Measurements from ENCODE around the gene NSUN2.

The NSUN2 gene

DNA sequence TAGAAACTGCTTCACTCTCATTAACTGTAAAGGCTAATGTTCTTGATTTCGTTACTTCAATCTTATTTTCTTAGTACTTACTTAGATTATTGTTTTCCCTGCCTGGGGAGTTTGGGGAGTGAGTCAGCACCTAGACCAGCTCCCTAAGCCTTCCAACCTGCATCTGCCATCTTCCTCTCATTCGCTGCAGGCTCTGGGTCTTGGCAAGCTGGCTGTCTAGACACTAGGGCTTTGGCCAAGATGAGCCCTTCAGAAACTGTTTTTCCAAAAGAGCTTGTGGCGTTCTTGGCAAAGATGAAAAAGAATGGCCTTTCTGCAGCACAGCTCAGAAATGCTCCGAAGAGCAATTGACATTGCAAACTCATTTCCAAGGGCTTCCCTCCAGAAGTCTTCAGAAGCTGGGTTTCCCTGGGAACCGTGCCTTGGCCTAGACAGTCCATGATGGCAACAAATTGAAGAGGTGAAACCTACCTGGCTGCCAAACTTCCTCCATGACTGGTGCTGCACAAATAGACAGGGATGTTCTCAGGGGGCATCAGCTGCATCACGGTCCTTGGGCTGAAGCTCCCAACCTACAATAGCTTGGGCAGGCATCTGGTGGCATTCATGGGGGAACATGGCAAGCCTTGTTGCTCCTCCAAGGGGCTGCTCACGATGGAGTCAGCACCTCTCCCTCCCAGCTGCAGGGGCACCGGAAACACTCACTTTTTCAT, 76.6 kb downstream of the NSUN2 start:
- H3K4me3 ChIP-seq (ENCODE audit: low read length) = no peak overlapping the region
- DNase-seq (ENCODE audit: low read depth) = no peak
- TF ChIP-seq, protein P1, sequence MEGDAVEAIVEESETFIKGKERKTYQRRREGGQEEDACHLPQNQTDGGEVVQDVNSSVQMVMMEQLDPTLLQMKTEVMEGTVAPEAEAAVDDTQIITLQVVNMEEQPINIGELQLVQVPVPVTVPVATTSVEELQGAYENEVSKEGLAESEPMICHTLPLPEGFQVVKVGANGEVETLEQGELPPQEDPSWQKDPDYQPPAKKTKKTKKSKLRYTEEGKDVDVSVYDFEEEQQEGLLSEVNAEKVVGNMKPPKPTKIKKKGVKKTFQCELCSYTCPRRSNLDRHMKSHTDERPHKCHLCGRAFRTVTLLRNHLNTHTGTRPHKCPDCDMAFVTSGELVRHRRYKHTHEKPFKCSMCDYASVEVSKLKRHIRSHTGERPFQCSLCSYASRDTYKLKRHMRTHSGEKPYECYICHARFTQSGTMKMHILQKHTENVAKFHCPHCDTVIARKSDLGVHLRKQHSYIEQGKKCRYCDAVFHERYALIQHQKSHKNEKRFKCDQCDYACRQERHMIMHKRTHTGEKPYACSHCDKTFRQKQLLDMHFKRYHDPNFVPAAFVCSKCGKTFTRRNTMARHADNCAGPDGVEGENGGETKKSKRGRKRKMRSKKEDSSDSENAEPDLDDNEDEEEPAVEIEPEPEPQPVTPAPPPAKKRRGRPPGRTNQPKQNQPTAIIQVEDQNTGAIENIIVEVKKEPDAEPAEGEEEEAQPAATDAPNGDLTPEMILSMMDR (IDR thresholded peaks at IDR 0.05; ENCODE audit: insufficient read depth, low read depth, low read length, missing control alignments) = no peak

DNA sequence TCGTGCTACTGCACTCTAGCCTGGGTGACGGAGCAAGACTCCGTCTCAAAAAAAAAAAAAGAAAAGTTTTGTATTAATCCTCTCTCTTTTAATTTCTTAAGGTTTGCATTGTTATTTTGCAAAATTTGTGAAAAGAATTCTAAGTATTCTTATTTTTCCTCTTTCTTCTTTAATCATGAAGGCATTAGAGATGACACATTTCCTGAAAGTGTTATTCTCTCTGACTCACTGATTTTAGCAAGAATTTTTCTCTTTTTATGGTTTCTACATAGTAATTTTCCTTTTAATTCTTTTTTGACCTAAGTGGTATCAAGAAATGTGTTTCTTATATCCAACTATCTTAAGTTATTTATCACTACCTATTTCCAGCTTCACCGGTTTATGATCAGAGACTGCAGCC, 78.0 kb downstream of the NSUN2 start:
- DNase-seq (ENCODE audit: low read depth) = no peak
- TF ChIP-seq, protein P1 (IDR thresholded peaks at IDR 0.05; ENCODE audit: insufficient read depth, low read depth, low read length, missing control alignments) = no peak

DNA sequence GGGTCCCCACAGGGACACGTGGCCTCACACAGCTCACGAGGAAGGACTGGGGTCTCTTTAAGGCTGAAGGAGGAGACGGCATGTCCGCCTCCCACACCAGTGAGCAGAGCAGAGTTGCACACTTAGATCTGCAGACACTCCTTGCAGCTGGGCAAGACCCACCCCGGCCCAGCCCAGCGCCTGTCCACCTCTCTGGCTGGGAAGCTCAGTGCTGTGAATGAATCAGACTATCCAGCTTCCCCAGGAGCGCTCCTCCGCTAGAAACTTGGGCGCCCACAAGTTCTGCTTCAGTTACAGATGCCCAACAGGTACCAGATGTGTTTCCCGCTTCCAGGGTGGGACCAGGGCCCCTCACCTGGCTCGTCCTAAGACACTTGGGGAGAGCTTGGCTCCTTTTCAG, 78.9 kb downstream of the NSUN2 start:
- no peak overlapping the region for H3K4me3 ChIP-seq (ENCODE audit: low read length)
- DNase-seq (ENCODE audit: low read depth) = no peak
- TF ChIP-seq, protein P1 (IDR thresholded peaks at IDR 0.05; ENCODE audit: insufficient read depth, low read depth, low read length, missing control alignments) = no peak

More for the DNA sequence above, 78.0 kb downstream of the NSUN2 start:
- no peak overlapping the region for H3K4me3 ChIP-seq (ENCODE audit: low read length)

DNA sequence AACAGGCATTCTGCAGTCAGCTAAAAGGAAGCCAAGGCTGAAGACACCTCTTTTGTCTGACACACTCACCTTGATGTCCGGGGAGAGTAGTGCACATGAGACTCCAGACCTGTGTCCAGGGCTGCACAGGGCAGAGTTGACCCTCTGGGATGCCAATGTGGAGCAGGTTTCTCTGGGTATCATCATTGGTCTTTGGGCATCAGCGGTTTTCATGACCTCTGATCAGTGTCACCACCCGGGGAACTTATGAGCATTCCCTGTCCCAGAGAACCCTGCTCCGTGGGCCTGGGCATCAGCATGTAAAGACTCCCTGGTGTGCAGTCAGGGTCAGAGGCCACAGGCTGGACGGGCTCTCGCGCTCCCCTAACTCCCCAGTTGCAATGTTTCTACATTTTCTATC, 80.2 kb downstream of the NSUN2 start:
- DNase-seq (ENCODE audit: low read depth) = no peak
- TF ChIP-seq, protein P1 (IDR thresholded peaks at IDR 0.05; ENCODE audit: insufficient read depth, low read depth, low read length, missing control alignments) = no peak
- H3K4me3 ChIP-seq (ENCODE audit: low read length) = no peak overlapping the region

DNA sequence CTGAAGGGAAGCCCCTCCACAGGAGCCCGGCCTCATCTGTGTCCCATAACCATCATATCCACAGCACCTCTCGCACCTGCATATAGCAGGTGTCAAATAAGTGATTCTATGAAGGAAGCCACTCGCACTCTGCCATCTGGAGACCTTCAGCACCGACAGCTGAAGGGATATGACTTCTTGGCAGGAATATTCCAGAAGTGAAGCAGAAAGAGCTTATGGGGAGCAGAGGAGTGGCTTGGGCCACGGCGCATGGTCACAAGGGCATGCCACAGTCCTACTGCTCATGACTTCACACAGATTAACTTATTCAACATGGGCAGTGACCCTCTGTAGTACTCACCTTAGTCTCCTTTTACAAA, 80.9 kb downstream of the NSUN2 start:
- no peak for DNase-seq (ENCODE audit: low read depth)
- H3K4me3 ChIP-seq (ENCODE audit: low read length) = no peak overlapping the region
- TF ChIP-seq, protein P1 (IDR thresholded peaks at IDR 0.05; ENCODE audit: insufficient read depth, low read depth, low read length, missing control alignments) = no peak

DNA sequence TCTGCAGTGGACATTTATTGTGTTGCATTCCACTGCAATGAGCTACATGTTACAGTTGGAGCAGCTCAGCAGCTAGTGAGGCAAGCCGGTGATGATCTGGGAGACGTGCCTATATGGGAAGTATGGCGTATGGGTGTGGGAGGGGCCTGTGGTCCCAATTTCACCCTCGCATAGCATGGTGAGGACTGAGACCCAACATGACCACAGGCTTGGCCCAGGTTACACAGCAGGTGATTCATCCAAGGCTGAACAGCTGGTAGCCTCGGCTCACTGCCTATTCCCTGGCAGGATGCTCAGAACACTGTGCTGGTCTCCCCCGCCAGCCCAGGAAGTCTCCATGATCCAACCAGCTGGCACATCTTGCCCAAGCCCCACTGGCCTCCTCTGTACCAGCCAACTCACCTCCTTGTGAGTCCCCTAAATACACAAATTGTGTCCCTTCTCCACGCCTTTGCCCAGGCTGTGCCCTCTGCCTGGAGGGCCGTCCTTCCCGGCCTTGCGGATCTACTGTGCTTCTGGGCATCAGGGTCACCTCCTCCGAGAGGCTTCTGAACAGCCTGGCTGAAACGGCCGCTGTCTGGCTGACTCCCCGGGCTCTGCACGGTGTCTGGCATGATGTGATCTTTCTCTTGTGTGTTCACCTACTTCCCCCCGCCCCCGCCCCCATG, 81.4 kb downstream of the NSUN2 start:
- DNase-seq (ENCODE audit: low read depth) = no peak
- TF ChIP-seq, protein P1 (IDR thresholded peaks at IDR 0.05; ENCODE audit: insufficient read depth, low read depth, low read length, missing control alignments) = no peak
- no peak overlapping the region for H3K4me3 ChIP-seq (ENCODE audit: low read length)

DNA sequence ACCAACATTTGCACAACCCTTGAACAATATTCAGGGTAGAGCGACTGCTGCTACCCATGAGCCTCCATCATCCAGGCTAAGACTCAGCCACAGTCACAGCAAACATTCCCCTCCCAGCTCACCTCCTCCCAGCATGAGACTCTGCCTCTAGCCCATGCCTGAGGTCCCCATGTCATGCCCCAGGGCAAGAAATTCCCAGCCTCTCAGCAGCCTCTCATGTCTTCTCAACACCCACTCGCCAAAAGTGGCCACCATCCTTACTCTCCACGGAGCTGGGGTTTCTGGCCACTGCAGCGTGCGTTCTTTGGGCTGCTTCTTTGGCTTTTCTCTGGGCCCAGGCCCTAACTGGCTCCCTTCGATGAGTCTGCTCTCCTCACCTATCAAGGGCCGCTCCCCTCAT, 82.2 kb downstream of the NSUN2 start:
- DNase-seq (ENCODE audit: low read depth) = no peak
- TF ChIP-seq, protein P1 (IDR thresholded peaks at IDR 0.05; ENCODE audit: insufficient read depth, low read depth, low read length, missing control alignments) = no peak
- H3K4me3 ChIP-seq (ENCODE audit: low read length) = no peak overlapping the region

Measured in epithelial cell of esophagus (primary cell).